ENCODE data around the gene NFKBIE.

DNA sequence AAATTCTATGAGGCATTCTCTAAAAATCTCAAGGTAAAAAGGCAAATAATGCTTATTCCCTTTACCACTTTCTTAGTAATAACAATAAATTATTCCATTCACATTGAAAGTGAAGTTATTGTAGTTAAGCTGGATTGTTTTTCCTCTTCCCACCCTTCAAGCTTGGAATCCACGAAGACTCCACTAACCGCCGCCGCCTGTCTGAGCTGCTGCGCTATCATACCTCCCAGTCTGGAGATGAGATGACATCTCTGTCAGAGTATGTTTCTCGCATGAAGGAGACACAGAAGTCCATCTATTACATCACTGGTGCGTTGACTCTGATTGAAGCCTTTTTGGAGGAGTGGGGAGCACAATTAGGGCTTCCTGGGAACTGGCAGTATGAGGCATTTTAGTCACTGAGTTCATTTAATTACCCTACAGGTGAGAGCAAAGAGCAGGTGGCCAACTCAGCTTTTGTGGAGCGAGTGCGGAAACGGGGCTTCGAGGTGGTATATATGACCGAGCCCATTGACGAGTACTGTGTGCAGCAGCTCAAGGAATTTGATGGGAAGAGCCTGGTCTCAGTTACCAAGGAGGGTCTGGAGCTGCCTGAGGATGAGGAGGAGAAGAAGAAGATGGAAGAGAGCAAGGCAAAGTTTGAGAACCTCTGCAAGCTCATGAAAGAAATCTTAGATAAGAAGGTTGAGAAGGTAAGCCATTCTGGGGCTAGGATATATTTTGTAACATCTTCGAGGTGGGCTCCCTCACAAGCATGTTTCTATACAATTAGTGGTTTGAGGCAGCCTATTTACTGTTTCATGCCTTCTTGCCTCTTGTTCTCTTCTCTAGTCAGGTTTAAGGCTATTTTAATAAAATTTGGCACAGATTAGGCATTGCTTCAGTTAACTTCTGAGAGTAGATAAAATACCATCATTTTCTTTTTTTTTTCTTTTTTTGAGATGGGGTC, 13.5 kb downstream of the NFKBIE start:
- TF ChIP-seq, protein P1, sequence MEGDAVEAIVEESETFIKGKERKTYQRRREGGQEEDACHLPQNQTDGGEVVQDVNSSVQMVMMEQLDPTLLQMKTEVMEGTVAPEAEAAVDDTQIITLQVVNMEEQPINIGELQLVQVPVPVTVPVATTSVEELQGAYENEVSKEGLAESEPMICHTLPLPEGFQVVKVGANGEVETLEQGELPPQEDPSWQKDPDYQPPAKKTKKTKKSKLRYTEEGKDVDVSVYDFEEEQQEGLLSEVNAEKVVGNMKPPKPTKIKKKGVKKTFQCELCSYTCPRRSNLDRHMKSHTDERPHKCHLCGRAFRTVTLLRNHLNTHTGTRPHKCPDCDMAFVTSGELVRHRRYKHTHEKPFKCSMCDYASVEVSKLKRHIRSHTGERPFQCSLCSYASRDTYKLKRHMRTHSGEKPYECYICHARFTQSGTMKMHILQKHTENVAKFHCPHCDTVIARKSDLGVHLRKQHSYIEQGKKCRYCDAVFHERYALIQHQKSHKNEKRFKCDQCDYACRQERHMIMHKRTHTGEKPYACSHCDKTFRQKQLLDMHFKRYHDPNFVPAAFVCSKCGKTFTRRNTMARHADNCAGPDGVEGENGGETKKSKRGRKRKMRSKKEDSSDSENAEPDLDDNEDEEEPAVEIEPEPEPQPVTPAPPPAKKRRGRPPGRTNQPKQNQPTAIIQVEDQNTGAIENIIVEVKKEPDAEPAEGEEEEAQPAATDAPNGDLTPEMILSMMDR (IDR thresholded peaks at IDR 0.05), result no peak
- no peak for TF ChIP-seq POLR2A (IDR thresholded peaks at IDR 0.05)
